Esophagus muscularis mucosa (tissue), 3 donors: ENCODE measurements around the gene TRABD2B.

Source experiments
- CTCF ChIP-seq, 3 experiments: fragments of 200-600 bp in 2 of 3; fragments of 450-650 bp in 1 of 3; sonication (generic) in 2 of 3; IDR thresholded peaks; one replicate each; pipeline ENCODE4 v1.5.1; 2017 to 2019; ENCODE audit warnings: antibody characterized with exemption in 3 of 3, mild to moderate bottlenecking in 2 of 3, moderate library complexity in 1 of 3
- POLR2A ChIP-seq: fragments of 450-650 bp; IDR thresholded peaks from one replicate; pipeline ENCODE4 v1.6.1; 2017; ENCODE audit warnings: antibody characterized with exemption, moderate library complexity, mild to moderate bottlenecking, low read depth
- POLR2AphosphoS5 ChIP-seq, 2 donors: sonication (generic); formaldehyde crosslinking; IDR thresholded peaks; one replicate each; pipeline ENCODE4 v1.6.1; 2017; ENCODE audit warnings: antibody characterized with exemption in 2 of 2

- TF ChIP-seq POLR2A (no peak), CTCF (IDR thresholded peaks at IDR 0.05) (no peak), POLR2AphosphoS5 (IDR thresholded peaks at IDR 0.05) (no peak)
Observed at GRCh38 chr1:48036710-48037355, 39.6 kb upstream of the TRABD2B start.
